SJSA1 (cell line): Measurements from ENCODE around the gene PAQR7. TPM values are rescaled to one million over a fixed set of nuclear protein-coding genes. Genes with fewer than 3 reads are reported as not detected.
"Not testable (repeated sequence)": the region's sequence is repeated elsewhere in the genome, so short reads cannot be mapped to it uniquely, and the experiment has no call there.

ENCODE experiments used
- DNase-seq, 2 experiments: peaks; one replicate each; pipeline ENCODE4 v3.0.0-alpha.2; 2015 to 2020; ENCODE audit warnings: low spot score in 2 of 2, low read depth in 1 of 2
- H3K27ac ChIP-seq: fragments of 250-450 bp; sonication (Bioruptor Pico); 2 replicates; pipeline ENCODE4 v1.5.1; 2020; ENCODE audit warnings: mild to moderate bottlenecking, moderate library complexity
- H3K27me3 ChIP-seq: fragments of 250-450 bp; sonication (Bioruptor Pico); replicated peaks from 2 replicates; pipeline ENCODE4 v1.5.1; 2020; ENCODE audit warnings: mild to moderate bottlenecking, moderate library complexity
- H3K36me3 ChIP-seq: fragments of 250-450 bp; sonication (Bioruptor Pico); 2 replicates; pipeline ENCODE4 v1.5.1; 2020; ENCODE audit warnings: mild to moderate bottlenecking
- H3K4me1 ChIP-seq: fragments of 250-450 bp; sonication (Bioruptor Pico); replicated peaks from 2 replicates; pipeline ENCODE4 v1.6.1; 2021; ENCODE audit warnings: mild to moderate bottlenecking
- H3K4me3 ChIP-seq: fragments of 250-450 bp; sonication (Bioruptor Pico); 2 replicates; pipeline ENCODE4 v1.5.1; 2020; ENCODE audit warnings: mild to moderate bottlenecking
- H3K9me3 ChIP-seq: fragments of 250-450 bp; sonication (Bioruptor Pico); replicated peaks from 2 replicates; pipeline ENCODE4 v1.5.1; 2020; ENCODE audit warnings: mild to moderate bottlenecking
- total RNA-seq: library from RNA; depleted of rRNA; stranded (reverse); fragments of >200 nt; shearing (Covaris generic); gene quantifications from 2 replicates; pipeline ENCODE4 v1.2.3, GENCODE V29; 2014

Gene PAQR7
- total RNA-seq, 1 experiment from 2014 or later: 3.1 TPM

DNA sequence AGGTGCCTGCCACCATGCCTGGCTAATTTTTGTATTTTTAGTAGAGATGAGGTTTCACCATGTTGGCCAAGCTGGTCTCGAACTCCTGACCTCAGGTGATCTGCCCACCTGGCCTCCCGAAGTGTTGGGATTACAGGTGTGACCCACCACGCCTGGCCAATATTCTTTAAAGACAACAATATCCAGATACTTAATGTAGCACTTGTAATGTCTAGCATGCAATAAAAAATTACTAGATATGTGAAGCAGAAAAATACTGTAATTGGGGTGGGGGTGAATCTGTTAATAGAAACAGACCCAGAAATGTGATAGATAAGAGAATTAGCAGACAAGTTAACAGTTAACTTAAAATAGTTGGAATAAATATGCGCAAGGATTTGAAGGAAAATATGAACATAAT lies 35.7 kb downstream of the PAQR7 start:
- H3K27me3 ChIP-seq: not testable (repeated sequence)

DNA sequence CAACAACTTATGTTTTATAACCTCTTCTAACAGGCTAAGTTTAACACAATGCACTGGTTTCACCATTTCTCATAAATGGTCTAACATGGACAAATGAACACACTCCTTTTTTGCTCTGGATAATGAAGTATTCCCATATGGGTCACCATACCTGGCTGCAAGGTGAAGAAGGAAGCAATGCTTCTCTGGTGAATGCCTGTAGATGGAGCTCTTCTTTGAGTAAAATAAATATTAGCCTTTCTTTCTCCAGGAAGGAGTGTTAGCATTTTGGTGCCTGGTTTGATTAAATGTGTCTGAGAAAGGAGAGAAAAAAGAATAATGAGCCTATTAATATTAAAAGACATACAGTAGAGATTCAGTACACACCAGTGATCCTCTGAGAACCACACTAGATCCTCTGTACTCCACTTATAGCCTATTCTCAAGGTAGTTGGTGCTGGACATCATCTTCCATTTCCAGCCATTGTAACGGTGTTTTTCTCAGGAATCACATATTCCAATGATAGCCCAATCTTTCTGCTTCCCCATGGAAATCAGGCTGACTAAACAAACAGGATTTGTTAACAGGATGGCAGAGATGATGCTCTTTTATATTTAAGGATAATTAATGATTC lies 38.1 kb downstream of the PAQR7 start:
- Histone ChIP-seq H3K4me3 (no peak overlapping the region), H3K9me3 (no peaks in the 10 kb centered on the region), H3K36me3 (peaks cover 34% of the 10 kb centered on the region), H3K27me3 (no peaks in the 10 kb centered on the region), H3K27ac (no peak overlapping the region), H3K4me1 (no peaks in the 10 kb centered on the region)
- DNase-seq: no peak

More for the DNA sequence above, 35.7 kb downstream of the PAQR7 start:
- DNase-seq, H3K4me3 ChIP-seq, H3K4me1 ChIP-seq, H3K27ac ChIP-seq, H3K9me3 ChIP-seq: not testable (repeated sequence)
- H3K36me3 ChIP-seq: peaks cover 10% of the 10 kb centered on the region

DNA sequence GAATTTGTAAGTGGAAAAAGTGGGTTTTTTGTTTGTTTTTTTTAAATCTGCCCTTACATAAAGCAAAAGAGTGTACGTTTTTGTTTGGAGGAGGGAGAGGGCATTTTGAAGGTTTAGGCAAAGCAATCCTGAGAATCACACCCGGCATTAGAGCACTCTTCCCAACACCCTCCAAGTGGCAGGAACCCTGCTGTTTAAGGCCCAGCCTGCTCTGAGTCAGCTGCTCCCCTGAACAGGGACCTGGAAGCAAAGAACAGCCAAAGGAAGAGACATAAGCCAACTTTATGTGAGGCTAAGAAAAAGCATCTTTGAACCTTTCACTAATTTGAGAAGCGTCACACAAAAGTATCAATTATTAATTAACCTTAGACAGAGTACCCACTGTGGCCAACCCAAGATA lies 38.8 kb downstream of the PAQR7 start:
- DNase-seq: no peak
- Histone ChIP-seq H3K4me3 (no peak overlapping the region), H3K9me3 (no peaks in the 10 kb centered on the region), H3K4me1 (no peaks in the 10 kb centered on the region), H3K27me3 (no peaks in the 10 kb centered on the region), H3K36me3 (peaks cover 41% of the 10 kb centered on the region), H3K27ac (no peak overlapping the region)

DNA sequence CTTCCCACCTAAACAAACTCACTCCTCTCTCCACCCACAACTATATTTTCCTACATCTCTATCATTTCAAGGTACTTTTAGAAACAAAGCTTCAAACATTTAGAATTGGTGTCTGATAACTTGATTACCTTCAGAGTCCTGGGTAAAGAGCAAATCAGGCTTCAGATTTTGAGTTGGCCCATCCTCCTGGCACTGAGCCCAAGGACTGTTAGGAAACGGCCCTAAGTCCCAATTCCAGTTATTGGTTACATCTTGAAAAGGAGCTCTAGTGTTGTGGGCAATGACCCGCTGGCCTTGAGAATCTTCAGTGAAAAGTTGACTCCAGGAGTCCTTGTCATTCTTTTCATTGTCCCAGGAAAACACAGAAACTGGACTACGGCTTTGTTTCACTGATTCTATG lies 40.6 kb downstream of the PAQR7 start:
- H3K4me3 ChIP-seq: no peak overlapping the region
- no peaks in the 10 kb centered on the region for H3K9me3 ChIP-seq
- no peaks in the 10 kb centered on the region for H3K4me1 ChIP-seq
- peaks cover 59% of the 10 kb centered on the region for H3K36me3 ChIP-seq
- H3K27ac ChIP-seq: no peak overlapping the region
- DNase-seq: no peak
- no peaks in the 10 kb centered on the region for H3K27me3 ChIP-seq

DNA sequence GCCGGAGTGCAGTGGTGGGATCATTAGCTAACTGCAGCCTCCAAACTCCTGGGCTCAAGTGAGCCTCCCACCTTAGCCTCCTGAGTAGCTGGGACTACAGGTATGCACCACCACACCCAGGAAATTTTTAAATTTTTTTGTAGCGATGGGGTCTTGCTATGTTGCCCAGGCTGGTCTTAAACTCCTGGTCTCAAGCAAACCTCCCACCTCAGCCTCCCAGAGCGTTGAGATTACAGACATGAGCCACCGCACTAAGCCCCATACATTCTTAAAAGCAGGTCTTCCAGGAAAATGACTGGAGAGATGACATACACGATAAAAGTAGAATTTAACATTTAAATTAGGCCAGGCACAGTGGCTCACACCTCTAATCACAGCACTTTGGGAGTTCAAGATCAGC lies 42.4 kb downstream of the PAQR7 start:
- Histone ChIP-seq H3K36me3 (peaks cover 77% of the 10 kb centered on the region), H3K4me1 (no peaks in the 10 kb centered on the region), H3K9me3 (no peaks in the 10 kb centered on the region), H3K27ac (no peak overlapping the region), H3K27me3 (no peaks in the 10 kb centered on the region), H3K4me3 (no peak overlapping the region)
- DNase-seq: no peak

DNA sequence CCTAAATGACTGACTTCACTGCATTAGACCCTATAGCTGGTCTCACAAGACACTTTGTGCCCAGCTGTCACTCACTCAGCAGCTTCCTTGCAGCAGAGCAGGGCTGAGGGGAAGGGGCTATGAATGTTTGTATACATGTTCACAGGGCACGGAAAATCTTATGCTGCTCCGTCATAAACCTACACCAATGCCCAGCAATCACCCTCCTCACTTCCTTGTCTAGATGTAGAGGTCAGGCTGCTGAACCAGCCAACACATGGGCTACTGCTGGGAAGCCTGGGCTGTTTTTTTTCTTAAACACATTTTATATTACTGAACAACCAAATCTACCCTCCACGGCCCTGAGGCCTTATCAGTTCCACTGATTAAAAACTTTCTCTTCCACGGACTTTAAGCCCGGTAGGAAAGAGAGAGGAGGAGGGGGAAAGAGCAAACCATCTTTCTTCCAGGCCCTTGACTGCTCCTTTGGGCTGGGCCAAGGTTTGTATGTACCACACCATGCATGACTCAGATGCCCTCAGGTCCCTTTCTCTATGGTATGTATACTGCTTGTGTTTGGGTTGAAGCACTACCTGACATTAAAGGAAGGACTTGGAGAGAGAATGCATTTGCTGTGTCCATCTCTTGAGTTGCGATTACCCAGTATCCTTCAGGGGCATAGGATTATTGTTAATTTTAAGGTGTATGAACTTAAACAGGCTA lies 43.0 kb downstream of the PAQR7 start:
- DNase-seq: no peak
- Histone ChIP-seq H3K4me3 (no peak overlapping the region), H3K4me1 (no peaks in the 10 kb centered on the region), H3K27ac (no peak overlapping the region), H3K9me3 (no peaks in the 10 kb centered on the region), H3K27me3 (no peaks in the 10 kb centered on the region), H3K36me3 (peaks cover 83% of the 10 kb centered on the region)

DNA sequence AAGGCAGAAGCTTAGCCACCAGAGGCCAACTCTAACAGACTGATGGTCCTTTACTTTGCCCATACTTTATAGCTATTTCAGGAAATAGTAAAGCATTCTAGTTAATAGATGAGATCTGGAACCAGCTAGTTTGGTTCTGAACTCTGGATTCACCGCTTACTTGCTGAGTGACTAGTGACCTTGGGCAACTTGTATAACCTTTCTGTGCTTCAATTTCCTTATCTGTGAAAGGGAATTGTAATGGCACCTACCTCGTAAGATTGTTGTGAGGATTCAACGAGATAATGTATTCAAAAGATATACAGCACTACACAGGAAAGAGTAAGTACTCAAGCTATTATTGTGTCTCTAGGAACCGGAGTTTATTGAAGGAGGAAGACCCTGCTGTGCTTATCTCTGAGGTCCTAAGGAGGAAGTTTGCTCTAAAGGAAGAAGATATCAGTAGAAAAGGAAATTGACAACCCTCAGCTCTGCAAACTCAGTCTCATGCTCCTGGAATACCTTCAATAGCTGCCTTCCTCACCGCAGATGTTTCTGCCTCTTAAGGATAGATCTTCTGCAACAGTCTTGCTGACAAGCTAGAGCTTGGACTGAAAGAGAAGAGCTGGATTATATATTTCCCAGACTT lies 43.8 kb downstream of the PAQR7 start:
- Histone ChIP-seq H3K27me3 (no peaks in the 10 kb centered on the region), H3K4me1 (no peaks in the 10 kb centered on the region), H3K36me3 (peaks cover 90% of the 10 kb centered on the region), H3K4me3 (no peak overlapping the region), H3K27ac (no peak overlapping the region), H3K9me3 (no peaks in the 10 kb centered on the region)
- DNase-seq: no peak

DNA sequence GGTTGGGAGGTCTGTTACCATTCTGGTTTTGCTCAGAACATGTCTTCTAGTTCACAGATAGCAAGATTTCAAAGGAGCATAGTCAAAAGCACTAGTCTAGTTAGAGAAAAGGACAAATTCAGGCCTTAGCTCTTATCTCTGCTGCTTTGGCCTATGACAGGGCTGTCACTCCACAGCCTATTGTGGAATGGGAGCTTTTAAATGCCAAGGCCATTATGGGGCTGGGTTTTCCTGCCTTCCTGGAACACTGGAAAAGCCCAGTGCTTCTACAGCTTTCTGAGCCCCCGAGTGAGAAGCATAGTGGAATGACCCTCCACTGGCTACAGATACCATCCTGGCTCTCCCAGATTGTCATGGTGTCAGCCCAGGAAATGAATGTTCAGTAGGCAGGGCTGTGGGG lies 46.5 kb downstream of the PAQR7 start:
- Histone ChIP-seq H3K36me3 (peaks cover 88% of the 10 kb centered on the region), H3K27ac (no peak overlapping the region), H3K27me3 (no peaks in the 10 kb centered on the region), H3K4me3 (no peak overlapping the region), H3K4me1 (no peaks in the 10 kb centered on the region), H3K9me3 (no peaks in the 10 kb centered on the region)
- no peak for DNase-seq

GRCh38 chr1:25828491-25828890 lies 47.0 kb downstream of the PAQR7 start:
- no peak overlapping the region for H3K27ac ChIP-seq
- no peaks in the 10 kb centered on the region for H3K9me3 ChIP-seq
- no peak overlapping the region for H3K4me3 ChIP-seq
- no peaks in the 10 kb centered on the region for H3K4me1 ChIP-seq
- no peak for DNase-seq
- no peaks in the 10 kb centered on the region for H3K27me3 ChIP-seq
- peaks cover 86% of the 10 kb centered on the region for H3K36me3 ChIP-seq

- H3K4me1 ChIP-seq: no peaks in the 10 kb centered on the region; the same call in 1 of the 2 replicates
- DNase-seq: no peak
- H3K36me3 ChIP-seq: peaks cover 76% of the 10 kb centered on the region
- no peaks in the 10 kb centered on the region for H3K9me3 ChIP-seq
- H3K27me3 ChIP-seq: no peaks in the 10 kb centered on the region
- H3K4me3 ChIP-seq: no peak overlapping the region
- H3K27ac ChIP-seq: no peak overlapping the region
These were observed 48.9 kb downstream of the PAQR7 start for GRCh38 chr1:25826571-25826970.

DNA sequence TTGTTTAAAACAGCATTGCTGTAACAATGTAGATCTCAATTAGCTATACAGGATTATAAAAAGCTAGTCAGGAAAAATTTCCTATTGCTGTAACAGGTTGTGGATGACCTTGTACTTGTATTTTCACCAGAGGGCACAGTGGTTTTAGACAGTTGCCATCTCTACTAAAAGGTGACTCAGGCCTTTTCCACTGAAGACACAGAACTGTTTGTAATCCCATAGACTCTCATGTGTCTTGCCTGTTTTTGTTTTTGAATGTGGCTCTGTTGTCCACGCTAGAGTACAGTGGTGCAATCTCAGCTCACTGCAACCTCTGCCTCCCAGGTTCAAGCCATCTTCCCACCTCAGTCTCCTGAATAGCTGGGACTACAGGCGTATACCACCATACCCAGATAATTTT lies 49.9 kb downstream of the PAQR7 start:
- Histone ChIP-seq H3K9me3 (no peaks in the 10 kb centered on the region), H3K27me3 (no peaks in the 10 kb centered on the region), H3K27ac (no peak overlapping the region), H3K36me3 (peaks cover 66% of the 10 kb centered on the region), H3K4me3 (no peak overlapping the region), H3K4me1 (peaks cover 7% of the 10 kb centered on the region)
- DNase-seq: no peak

DNA sequence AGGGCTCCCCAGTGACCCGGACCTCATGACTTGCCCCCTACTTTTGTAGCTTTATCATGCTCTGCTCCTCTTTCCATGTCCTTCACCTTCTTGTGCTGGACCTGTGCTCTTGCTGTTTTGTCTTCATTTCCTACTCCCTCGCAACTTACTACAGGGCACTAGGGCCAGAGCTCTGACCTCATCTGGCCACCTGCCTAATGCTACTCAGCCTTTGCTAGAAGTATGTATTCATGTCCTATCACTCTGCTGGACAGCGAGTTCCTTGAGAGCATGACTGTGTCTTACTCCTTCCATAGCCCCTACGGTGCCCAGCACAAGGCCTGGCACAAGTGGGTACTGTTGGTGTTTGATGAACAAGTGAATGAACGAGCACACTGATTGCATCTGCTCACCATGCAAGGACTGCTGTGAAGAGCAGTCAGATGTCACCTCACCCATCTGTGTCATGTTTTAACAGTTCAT lies 53.8 kb downstream of the PAQR7 start:
- no peak overlapping the region for H3K27ac ChIP-seq
- H3K36me3 ChIP-seq: peaks cover 39% of the 10 kb centered on the region
- H3K9me3 ChIP-seq: no peaks in the 10 kb centered on the region
- H3K4me3 ChIP-seq: no peak overlapping the region
- peaks cover 24% of the 10 kb centered on the region for H3K4me1 ChIP-seq
- H3K27me3 ChIP-seq: no peaks in the 10 kb centered on the region
- DNase-seq: no peak

- peaks cover 24% of the 10 kb centered on the region for H3K4me1 ChIP-seq
- H3K4me3 ChIP-seq: peak overlapping the region; percentile 84
- DNase-seq: peak in 1 of 2 experiments; percentile 10
- H3K27me3 ChIP-seq: no peaks in the 10 kb centered on the region
- H3K36me3 ChIP-seq: peaks cover 33% of the 10 kb centered on the region
- H3K9me3 ChIP-seq: no peaks in the 10 kb centered on the region
- H3K27ac ChIP-seq: no peak overlapping the region
These were observed 54.4 kb downstream of the PAQR7 start for GRCh38 chr1:25821112-25821476.
